ENCODE data around the gene SEMG2. TPM values are rescaled to one million over a fixed set of nuclear protein-coding genes. Genes with fewer than 3 reads are reported as not detected.

The SEMG2 gene
- not detected for polyA plus RNA-seq (ENCODE audit: low read depth in 6 of 6)

GRCh38 chr20:45221076-45221475 lies at the start of gene SEMG2:
Gene SEMG2, plus strand, starts transcription at chr20:45221373. Its CDS starts 17 bp downstream, at chr20:45221390.
- H3K9me3 Mint-ChIP-seq = peaks cover 0 to 5% (median 0%) of the 10 kb centered on the region in 7 donors
- no peaks in the 10 kb centered on the region for H3K36me3 Mint-ChIP-seq
- H3K4me1 Mint-ChIP-seq = no peaks in the 10 kb centered on the region
- H3K4me3 Mint-ChIP-seq = no peak within 1 kb of the TSS
- H3K27ac Mint-ChIP-seq = no peak within 1 kb of the TSS
- peaks cover 18 to 62% (median 61%) of the 10 kb centered on the region in 3 donors for H3K27me3 Mint-ChIP-seq
- no peak for DNase-seq
- no peak for ATAC-seq (ENCODE audit: low read depth in 2 of 2)

GRCh38 chr20:45173522-45173921 lies 47.7 kb upstream of the SEMG2 start:
- no peaks in the 10 kb centered on the region for H3K4me1 Mint-ChIP-seq
- no peak overlapping the region for H3K27ac Mint-ChIP-seq
- peaks cover 20 to 39% (median 30%) of the 10 kb centered on the region in 3 donors for H3K27me3 Mint-ChIP-seq
- no peaks in the 10 kb centered on the region for H3K36me3 Mint-ChIP-seq
- H3K9me3 Mint-ChIP-seq = peaks cover 0 to 17% (median 4%) of the 10 kb centered on the region in 7 donors
- H3K4me3 Mint-ChIP-seq = no peak overlapping the region
- DNase-seq (no peak), ATAC-seq (ENCODE audit: low read depth in 2 of 2) (no peak)

- no peak within 1 kb of the TSS for H3K4me3 Mint-ChIP-seq
- H3K27me3 Mint-ChIP-seq = peaks cover 20 to 36% (median 25%) of the 10 kb centered on the region in 3 donors
- DNase-seq = no peak
- H3K36me3 Mint-ChIP-seq = no peaks in the 10 kb centered on the region
- no peak for ATAC-seq (ENCODE audit: low read depth in 2 of 2)
- peaks cover 0 to 5% (median 0%) of the 10 kb centered on the region in 7 donors for H3K9me3 Mint-ChIP-seq
- no peaks in the 10 kb centered on the region for H3K4me1 Mint-ChIP-seq
- H3K27ac Mint-ChIP-seq = no peak within 1 kb of the TSS
Measured at GRCh38 chr20:45174434-45175364, 46.5 kb upstream of the SEMG2 start, which contains the start of gene PI3. Gene PI3, plus strand, starts transcription at chr20:45174902. Its CDS starts 21 bp downstream, at chr20:45174923.

- DNase-seq (no peak), ATAC-seq (ENCODE audit: low read depth in 2 of 2) (no peak)
- Mint-ChIP-seq H3K36me3 (no peaks in the 10 kb centered on the region), H3K4me3 (no peak overlapping the region), H3K27ac (peak overlapping the region in 1 of 6 donors; percentile 11), H3K27me3 (peaks cover 14 to 32% (median 27%) of the 10 kb centered on the region in 3 donors), H3K4me1 (no peaks in the 10 kb centered on the region), H3K9me3 (no peaks in the 10 kb centered on the region)
Measured at GRCh38 chr20:45176526-45177267, 44.5 kb upstream of the SEMG2 start.

- Mint-ChIP-seq H3K27me3 (peaks cover 15 to 30% (median 18%) of the 10 kb centered on the region in 3 donors), H3K4me3 (no peak overlapping the region), H3K9me3 (no peaks in the 10 kb centered on the region), H3K36me3 (no peaks in the 10 kb centered on the region), H3K4me1 (no peaks in the 10 kb centered on the region), H3K27ac (no peak overlapping the region)
- ATAC-seq (ENCODE audit: low read depth in 2 of 2) (no peak), DNase-seq (no peak)
Measured at GRCh38 chr20:45179166-45179565, 42.0 kb upstream of the SEMG2 start.

GRCh38 chr20:45181639-45182038 lies 39.5 kb upstream of the SEMG2 start:
- DNase-seq = no peak
- Mint-ChIP-seq H3K27ac (no peak overlapping the region), H3K4me3 (no peak overlapping the region), H3K27me3 (peaks cover 9 to 22% (median 22%) of the 10 kb centered on the region in 3 donors), H3K9me3 (no peaks in the 10 kb centered on the region), H3K4me1 (no peaks in the 10 kb centered on the region), H3K36me3 (no peaks in the 10 kb centered on the region)
- ATAC-seq (ENCODE audit: low read depth in 2 of 2) = no peak

- ATAC-seq (ENCODE audit: low read depth in 2 of 2) (no peak), DNase-seq (no peak)
- H3K4me3 Mint-ChIP-seq = no peak overlapping the region
- H3K27me3 Mint-ChIP-seq = peaks cover 4 to 17% (median 13%) of the 10 kb centered on the region in 3 donors
- H3K36me3 Mint-ChIP-seq = no peaks in the 10 kb centered on the region
- no peaks in the 10 kb centered on the region for H3K9me3 Mint-ChIP-seq
- H3K4me1 Mint-ChIP-seq = no peaks in the 10 kb centered on the region
- no peak overlapping the region for H3K27ac Mint-ChIP-seq
Measured at GRCh38 chr20:45183084-45183483, 38.1 kb upstream of the SEMG2 start.

- Mint-ChIP-seq H3K4me3 (no peak overlapping the region), H3K36me3 (no peaks in the 10 kb centered on the region), H3K9me3 (no peaks in the 10 kb centered on the region), H3K4me1 (no peaks in the 10 kb centered on the region), H3K27me3 (peaks cover 7 to 25% (median 23%) of the 10 kb centered on the region in 3 donors), H3K27ac (no peak overlapping the region)
- DNase-seq (no peak), ATAC-seq (ENCODE audit: low read depth in 2 of 2) (no peak)
Measured at GRCh38 chr20:45187693-45188092, 33.5 kb upstream of the SEMG2 start.

GRCh38 chr20:45189067-45189609 lies 32.0 kb upstream of the SEMG2 start:
- H3K36me3 Mint-ChIP-seq = no peaks in the 10 kb centered on the region
- H3K9me3 Mint-ChIP-seq = no peaks in the 10 kb centered on the region
- H3K4me3 Mint-ChIP-seq = no peak overlapping the region
- no peaks in the 10 kb centered on the region for H3K4me1 Mint-ChIP-seq
- peaks cover 7 to 27% (median 23%) of the 10 kb centered on the region in 3 donors for H3K27me3 Mint-ChIP-seq
- ATAC-seq (ENCODE audit: low read depth in 2 of 2) (no peak), DNase-seq (no peak)
- no peak overlapping the region for H3K27ac Mint-ChIP-seq

GRCh38 chr20:45189861-45190260 lies 31.3 kb upstream of the SEMG2 start:
- no peak overlapping the region for H3K27ac Mint-ChIP-seq

GRCh38 chr20:45191926-45192325 lies 29.2 kb upstream of the SEMG2 start:
- ATAC-seq (ENCODE audit: low read depth in 2 of 2) (no peak), DNase-seq (no peak)
- Mint-ChIP-seq H3K27ac (no peak overlapping the region), H3K9me3 (peaks cover 0 to 3% (median 0%) of the 10 kb centered on the region in 7 donors), H3K27me3 (peaks cover 10 to 21% (median 21%) of the 10 kb centered on the region in 3 donors), H3K4me3 (no peak overlapping the region), H3K36me3 (no peaks in the 10 kb centered on the region), H3K4me1 (no peaks in the 10 kb centered on the region)

More at GRCh38 chr20:45189861-45190260, 31.3 kb upstream of the SEMG2 start:
- peaks cover 0 to 2% (median 0%) of the 10 kb centered on the region in 7 donors for H3K9me3 Mint-ChIP-seq
- no peak overlapping the region for H3K4me3 Mint-ChIP-seq
- no peaks in the 10 kb centered on the region for H3K36me3 Mint-ChIP-seq
- DNase-seq (no peak), ATAC-seq (ENCODE audit: low read depth in 2 of 2) (no peak)
- H3K27me3 Mint-ChIP-seq = peaks cover 7 to 26% (median 19%) of the 10 kb centered on the region in 3 donors
- no peaks in the 10 kb centered on the region for H3K4me1 Mint-ChIP-seq

- peaks cover 16 to 25% (median 24%) of the 10 kb centered on the region in 3 donors for H3K27me3 Mint-ChIP-seq
- DNase-seq (no peak), ATAC-seq (ENCODE audit: low read depth in 2 of 2) (no peak)
- H3K4me3 Mint-ChIP-seq = no peak overlapping the region
- no peaks in the 10 kb centered on the region for H3K36me3 Mint-ChIP-seq
- peaks cover 0 to 4% (median 0%) of the 10 kb centered on the region in 7 donors for H3K9me3 Mint-ChIP-seq
- H3K27ac Mint-ChIP-seq = no peak overlapping the region
- no peaks in the 10 kb centered on the region for H3K4me1 Mint-ChIP-seq
Measured at GRCh38 chr20:45193331-45193730, 27.8 kb upstream of the SEMG2 start.

- H3K9me3 Mint-ChIP-seq = peaks cover 5 to 18% (median 7%) of the 10 kb centered on the region in 7 donors
- H3K27ac Mint-ChIP-seq = no peak within 1 kb of the TSS
- no peak for DNase-seq
- no peaks in the 10 kb centered on the region for H3K4me1 Mint-ChIP-seq
- peaks cover 43 to 68% (median 62%) of the 10 kb centered on the region in 3 donors for H3K27me3 Mint-ChIP-seq
- no peak for ATAC-seq (ENCODE audit: low read depth in 2 of 2)
- peaks cover 0 to 7% of the 10 kb centered on the region in 2 donors for H3K36me3 Mint-ChIP-seq
- no peak within 1 kb of the TSS for H3K4me3 Mint-ChIP-seq
Measured at GRCh38 chr20:45206725-45207124, 14.4 kb upstream of the SEMG2 start, which contains the start of gene SEMG1. Gene SEMG1, plus strand, starts transcription at chr20:45207033. Its CDS starts 21 bp downstream, at chr20:45207054.
